T-helper 1 cell (primary cell): Measurements from ENCODE around the gene CEMP1.
A peak's percentile ranks its signal among the peaks of the same experiment; 100 is the strongest.

Source experiments
- DNase-seq, 5 donors: peaks; one replicate each; pipeline ENCODE4 v3.0.0-alpha.2; 2012 to 2020

CEMP1 gene

DNA sequence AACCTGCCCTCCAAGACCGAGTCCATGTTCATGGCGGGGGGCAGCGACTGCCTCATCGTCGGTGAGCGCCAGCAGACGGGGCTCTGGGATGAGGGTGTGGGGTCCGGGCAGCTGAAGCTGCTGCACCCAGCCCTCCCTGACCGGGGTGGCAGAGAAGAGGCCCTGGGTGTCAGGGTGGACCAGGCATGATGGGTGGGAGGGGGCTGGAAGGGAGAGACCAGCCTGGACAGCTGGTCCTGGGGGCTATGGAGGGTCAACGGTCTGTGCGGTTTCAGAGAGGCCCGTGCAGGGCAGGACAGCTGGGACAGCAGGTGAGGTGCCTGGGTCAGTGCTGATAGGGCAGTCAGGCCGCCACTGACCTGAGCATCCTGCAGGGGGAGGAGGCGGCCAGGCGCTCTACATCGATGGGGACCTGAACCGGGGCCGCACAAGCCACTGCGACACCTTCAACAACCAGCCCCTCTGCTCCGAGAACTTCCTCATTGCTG, 30.7 kb downstream of the CEMP1 start:
- DNase-seq, result no peak

DNA sequence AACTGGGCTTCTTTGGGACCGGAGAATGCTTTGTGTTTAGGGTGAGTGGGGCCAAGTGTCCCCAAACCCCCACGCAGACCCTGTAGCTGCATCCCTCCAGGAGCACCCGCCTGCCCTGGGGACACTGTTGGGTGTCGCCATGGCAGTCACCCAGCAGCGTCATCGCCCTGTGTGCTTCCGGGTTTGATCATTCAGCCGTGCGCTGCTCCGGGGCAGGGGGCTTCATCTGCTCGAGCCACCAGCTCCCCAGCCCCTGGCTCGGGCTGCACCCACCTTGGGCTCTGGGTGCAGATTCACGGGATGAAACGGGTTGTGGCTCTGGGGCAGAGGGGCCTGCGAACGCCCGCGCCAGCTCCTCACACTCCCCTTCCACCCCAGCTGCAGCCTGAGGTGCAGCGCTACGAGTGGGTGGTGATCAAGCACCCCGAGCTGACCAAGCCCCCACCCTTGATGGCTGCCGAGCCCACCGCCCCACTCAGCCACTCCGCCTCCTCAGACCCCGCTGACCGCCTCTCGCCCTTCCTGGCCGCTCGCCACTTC, 31.2 kb downstream of the CEMP1 start:
- no peak for DNase-seq

DNA sequence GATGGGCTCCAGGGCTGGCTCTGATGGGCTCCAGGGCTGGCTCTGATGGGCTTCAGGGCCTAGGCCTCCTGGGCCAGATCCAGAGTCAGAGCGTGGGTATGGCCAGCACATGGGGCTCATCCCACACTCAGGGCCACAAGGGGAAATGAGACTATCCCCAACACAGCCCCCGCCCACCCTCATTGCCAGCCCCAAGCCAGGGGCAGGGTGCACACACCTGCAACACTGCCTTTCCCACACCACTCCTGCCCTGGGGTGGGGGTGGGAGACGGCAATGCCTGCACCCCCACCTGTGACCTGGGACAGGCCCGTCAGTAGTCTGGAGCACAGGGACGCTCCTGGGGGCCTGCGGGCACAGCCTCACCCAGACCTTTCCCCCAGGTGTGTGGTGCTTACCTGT, 31.8 kb downstream of the CEMP1 start:
- no peak for DNase-seq

DNA sequence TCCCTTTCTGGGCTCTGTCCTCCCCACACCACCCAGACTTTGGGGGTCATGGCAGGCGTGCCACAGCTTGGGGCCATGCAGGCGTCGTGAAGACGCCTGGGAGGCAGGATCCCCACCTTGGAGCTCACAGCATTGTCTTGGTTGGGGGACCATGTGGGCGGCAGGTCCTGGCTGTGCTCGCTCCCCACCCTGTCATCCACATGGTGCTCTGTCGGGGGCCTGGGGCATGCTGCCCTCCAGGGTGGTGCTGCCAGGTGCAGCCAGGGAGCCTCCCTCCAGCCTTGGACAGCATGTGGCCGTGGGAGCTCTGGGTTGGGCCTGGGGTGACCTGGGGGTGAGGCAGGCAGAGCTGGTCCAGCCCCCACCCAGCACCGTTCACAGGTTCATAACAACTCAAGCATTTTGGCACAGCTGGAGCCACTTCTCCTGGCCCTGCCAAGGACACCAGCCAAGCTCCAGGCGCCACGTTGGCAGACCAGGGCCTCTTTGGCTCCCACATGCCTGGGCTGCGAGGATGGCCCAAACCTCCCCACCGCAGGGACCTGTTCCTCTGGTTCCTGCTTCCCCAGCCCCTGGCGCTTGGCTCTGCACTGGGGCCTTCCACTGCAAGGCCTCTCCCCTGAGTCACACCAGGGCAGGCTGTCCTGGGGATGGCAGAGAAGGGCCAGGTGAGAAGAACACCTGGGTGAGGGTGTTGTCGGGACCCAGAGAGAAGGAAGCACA, 32.5 kb downstream of the CEMP1 start:
- no peak for DNase-seq

DNA sequence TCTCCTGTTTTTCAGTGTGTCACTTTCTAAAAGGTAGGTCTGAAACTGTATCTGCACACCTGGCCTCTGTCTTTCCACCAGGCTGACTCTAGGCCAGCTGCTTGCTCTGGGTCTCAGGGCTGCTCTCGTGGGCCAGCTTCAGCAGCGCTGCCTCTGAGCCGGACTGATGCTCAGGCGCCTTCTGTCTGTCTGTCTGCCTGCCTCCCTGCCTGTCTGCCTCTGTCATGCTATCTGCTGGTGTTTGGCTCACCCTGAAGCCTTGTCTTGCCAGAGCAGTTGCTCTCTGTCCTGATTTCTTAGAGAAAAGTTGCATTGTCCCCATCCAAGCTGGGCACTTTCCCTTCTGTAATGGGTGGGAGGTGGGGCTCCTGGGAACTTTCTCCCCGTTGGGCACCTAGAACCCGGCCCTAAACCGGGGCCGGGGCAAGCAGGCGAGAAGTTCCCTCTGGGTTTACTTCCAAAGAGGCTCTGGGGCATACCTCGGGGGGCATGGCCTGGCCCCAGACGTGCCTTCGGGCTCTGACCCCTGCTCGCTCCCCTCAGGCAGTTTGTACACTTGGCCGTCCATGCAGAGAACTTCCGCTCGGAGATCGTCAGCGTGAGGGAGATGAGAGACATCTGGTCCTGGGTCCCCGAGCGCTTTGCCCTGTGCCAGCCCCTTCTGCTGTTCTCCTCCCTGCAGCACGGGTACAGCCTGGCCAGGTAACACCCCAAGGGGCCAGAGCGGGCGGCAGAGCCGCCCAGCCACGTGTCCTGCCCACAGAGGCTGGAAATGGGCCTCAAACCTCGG, 33.3 kb downstream of the CEMP1 start:
- DNase-seq, result no peak

DNA sequence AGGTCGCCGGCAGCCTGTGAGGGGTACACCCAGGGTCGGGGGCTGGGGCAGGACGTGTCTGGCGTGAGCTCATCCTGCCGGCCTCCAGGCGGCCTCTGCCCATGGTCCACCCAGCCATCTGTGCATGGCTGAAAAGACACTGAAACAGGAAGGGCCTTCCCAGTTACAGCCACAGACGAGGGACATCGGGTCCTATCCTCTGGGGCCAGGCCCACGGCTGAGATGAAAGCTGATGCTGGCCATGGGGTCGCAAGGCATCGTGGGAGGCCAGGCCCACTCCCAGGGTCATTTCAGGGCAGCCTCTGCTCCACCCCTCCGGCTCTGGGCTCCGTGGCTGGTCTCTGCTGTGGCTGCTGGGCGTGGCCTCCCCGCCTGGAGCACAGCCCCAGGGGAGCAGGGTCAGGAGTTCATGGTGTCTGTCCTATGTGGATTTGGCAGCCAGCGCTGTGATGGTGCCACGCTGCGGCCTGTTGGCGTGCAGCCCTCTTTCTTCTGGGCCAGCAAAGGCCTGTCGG, 34.0 kb downstream of the CEMP1 start:
- no peak for DNase-seq

DNA sequence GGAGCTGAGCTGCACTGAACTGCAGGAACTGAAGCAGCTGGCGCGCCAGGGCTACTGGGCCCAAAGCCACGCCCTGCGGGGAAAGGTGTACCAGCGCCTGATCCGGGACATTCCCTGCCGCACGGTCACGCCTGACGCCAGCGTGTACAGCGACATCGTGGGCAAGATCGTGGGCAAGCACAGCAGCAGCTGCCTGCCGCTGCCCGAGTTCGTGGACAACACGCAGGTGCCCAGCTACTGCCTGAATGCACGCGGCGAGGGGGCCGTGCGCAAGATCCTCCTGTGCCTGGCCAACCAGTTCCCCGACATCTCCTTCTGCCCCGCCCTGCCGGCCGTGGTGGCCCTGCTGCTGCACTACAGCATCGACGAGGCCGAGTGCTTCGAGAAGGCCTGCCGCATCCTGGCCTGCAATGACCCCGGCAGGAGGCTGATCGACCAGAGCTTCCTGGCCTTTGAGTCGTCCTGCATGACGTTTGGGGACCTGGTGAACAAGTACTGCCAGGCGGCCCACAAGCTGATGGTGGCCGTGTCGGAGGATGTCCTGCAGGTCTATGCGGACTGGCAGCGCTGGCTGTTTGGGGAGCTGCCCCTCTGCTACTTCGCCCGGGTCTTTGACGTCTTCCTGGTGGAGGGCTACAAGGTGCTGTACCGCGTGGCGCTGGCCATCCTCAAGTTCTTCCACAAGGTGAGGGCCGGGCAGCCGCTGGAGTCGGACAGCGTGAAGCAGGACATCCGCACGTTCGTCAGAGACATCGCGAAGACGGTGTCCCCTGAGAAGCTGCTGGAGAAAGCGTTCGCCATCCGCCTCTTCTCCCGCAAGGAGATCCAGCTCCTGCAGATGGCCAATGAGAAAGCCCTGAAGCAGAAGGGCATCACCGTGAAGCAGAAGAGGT, 34.7 kb downstream of the CEMP1 start:
- no peak for DNase-seq

DNA sequence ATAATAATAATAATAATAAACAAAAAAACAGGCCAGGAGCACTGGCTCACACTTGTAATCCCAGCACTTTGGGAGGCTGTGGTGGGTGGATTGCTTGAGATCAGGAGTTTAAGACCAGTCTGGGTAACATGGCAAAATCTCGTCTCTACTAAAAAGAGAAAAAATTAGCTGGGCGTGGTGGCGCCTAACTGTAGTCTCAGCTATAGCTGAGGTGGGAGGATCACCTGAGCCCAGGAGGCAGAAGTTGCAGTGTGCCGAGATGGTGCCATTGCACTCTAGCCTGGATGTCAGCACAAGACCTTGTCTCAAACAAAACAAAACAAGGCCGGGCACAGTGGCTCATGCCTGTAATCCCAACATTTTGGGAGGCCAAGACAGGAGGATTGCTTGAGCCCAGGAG, 36.2 kb downstream of the CEMP1 start:
- DNase-seq, result no peak

DNA sequence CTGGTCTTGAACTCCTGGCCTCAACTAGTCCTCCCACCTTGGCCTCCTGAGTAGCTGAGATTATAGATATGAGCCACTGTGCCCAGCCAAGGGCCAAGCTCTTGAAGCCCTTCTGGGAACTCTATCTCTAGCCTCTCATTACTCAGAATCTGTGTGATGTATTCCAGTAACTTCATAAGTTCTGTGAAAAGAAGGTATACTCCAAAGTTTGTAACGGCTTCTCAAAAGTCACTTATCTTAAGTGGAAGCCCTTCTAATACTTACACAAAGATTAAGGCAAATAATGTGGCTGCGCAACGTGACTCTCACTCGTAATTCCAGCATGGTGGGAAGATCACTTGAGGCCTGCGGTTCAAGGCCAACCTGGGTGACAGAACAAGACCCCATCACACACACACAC, 36.6 kb downstream of the CEMP1 start:
- DNase-seq, result no peak

DNA sequence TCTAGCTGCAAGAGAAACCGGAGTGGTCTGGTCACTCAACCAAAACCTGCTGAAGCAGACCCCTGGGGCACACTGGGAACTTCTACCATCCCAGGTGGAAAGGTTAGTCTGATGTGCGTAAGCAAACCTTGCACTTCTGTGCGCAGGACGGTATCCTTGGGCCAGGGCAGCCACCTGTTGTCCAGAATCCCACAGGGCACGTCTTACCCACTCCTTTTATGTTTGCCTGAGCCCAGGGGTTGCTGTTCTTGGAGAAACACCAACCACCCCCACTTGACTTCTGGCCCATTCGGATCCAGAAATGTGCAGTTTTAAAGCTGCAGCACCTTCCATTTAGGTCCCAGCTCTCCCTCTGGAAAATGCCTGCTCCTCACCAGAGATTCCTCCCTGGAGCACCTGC, 37.6 kb downstream of the CEMP1 start:
- no peak for DNase-seq

DNA sequence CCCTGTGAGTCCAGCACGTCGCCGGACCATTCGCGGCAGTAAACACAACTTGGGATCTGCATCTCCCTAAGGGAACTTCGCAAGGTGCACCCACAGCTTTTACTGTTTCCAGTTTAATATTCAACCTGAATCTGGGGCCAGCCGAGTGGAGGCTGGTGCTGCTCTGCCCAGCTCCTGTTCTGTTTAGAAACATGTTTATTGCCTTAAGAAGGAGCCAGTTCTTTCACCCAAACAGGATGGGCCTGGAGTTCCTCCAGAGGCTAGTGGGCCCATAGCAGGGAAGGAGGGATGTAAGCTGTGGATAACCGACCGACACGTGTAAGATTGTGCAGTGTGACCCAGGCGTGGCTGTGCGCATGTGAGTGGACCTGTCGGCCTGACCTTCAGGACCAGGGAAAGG, 38.9 kb downstream of the CEMP1 start:
- no peak for DNase-seq

DNA sequence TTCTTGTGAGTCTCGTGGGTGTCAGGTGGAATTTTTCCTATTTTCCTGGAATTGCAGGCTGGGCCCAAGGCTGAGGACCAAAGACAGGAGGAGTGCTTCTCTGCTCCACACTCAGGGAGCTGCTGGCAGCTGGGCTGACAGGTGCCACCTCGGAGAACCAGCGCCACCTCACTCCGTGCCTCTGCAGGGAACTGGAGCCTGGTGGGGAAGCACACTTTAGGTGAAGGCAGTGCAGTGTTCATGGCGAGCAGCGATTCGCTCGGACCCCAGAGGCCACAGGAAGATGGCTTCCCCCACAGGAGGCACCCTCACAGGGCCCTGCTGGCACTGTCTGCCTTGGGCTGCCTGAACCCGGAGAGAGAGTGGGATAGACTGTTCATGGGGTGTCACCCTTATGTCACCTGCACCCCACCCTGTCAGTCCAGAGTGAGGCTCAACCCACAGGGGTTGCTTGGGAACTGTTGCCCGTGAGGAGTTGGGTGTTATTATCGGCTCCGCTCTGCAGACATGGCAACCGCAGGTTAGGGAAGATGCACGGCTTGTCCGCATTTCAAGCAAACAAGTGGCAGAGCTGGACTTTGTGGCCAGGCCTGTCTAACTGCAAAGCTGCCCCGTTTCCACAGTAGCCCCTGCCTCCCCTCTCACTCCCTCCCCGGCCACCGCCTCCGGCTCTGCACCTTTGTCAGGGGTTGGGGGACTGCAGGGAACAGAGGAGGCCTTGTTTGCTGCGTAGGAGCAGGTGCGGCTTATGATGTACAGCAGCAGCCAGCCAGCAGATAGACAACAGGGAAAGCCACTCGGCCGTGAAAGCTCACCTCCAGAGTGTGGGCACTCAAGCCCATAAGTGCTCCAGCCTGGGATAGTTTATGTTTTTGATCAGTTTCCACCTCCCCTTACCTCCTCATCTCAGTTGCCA, 40.8 kb downstream of the CEMP1 start:
- no peak for DNase-seq

DNA sequence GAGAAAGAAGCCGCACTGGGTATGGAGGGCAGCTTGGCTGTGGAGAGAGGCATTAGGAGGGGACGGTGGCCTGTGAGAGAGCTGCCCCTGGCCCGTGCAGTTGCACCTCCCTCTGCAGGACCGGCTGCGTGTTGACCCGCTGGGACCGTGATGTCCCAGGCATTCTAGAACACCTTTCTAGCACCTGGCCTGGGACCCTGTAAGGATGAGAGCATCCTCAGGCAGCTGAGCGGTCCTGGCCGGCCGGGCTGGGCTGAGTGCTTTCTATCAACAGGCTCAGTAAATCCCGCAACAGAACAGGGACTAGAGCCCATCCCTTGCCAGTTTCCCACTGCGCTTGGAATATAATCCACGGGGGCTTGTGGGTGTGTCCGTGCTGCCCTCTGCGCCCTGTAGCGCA, 41.6 kb downstream of the CEMP1 start:
- no peak for DNase-seq

DNA sequence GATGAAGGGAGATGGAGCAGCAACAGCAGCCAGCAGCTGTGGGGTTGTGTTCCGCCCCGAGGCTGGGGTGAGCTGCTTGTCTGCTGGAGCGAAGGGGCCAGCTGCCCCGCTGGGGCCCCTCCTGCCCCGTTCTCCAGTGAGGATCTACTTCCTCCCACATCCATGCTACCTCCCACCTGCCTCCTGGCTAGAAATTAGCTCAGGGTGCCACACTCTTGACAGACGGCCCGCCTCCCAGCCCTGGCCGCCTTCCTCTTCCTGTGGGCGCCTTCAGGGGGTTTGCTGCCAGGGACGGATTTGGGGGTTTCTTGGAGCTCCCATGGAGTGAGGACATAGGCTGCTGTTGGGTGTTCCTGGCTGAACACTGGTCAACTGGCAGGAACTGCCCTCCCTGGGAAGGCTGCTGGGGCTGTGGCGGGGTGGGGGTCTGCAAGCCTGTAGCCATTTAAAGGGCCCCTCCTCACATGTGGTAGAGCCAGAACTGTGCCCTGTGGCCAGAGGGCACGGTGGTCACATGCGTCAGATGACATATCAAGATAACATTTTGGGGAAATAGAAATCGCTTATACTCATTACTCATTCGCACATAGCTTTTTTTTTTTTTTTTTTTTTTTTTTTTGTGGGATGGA, 43.2 kb downstream of the CEMP1 start:
- no peak for DNase-seq

DNA sequence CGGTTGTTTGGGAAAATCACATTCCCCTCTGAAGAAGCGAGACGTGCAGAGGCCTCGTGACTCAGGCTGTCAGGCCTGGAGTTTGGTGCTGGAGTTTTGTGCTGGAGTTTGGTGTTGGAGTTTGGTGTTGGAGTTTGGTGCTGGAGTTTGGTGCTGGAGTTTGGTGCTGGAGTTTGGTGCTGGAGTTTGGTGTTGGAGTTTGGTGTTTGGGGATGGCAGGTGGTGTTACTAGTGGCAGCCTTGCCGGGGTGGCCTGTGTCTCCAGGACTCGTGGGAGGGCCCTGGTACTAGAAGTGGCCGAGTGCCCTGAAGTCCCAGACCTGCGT, 43.7 kb downstream of the CEMP1 start:
- no peak for DNase-seq

DNA sequence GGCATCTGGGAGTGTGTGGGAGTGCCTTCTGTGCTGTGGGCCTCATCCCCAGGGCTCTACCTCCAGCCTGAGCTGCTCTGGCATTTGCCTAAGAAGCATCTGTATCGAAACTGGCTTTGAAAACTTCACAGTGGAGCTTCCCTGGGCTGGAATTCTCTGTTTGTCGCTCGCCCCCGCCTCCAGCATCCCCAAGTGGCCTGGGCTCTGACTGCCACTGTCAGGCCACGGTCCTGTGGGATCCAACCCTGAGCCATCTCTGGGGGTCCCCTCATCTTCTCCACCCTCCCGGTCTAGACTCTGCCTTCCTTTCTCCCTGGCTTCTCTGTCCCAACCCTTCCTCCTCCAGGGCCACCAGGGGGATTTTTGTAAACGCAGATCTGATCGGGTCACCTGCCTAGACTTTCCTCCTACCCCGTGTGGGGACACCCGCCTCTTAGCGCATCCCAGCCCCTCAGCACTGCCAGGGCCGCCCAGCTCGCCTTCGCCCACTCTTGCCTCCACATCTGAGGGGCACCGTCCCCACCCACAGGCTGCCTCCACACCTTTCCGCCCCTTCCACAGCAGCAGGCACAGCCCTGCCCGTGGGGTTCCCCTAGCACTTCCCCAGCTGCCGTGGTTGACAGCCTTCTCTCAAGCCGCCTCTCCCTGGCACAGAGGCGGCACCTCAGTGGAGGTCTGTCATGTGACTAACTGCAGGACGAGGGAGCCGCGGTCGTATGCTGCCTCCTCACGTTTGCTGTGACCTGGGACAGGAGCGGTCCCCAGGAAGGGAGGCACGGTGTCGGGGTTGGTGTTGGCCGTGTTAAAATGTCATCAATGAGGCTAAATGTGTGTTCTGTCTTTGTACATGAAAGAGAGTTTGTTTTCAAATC, 44.3 kb downstream of the CEMP1 start:
- DNase-seq, result peak; percentile 59 to 77 (median 73)

DNA sequence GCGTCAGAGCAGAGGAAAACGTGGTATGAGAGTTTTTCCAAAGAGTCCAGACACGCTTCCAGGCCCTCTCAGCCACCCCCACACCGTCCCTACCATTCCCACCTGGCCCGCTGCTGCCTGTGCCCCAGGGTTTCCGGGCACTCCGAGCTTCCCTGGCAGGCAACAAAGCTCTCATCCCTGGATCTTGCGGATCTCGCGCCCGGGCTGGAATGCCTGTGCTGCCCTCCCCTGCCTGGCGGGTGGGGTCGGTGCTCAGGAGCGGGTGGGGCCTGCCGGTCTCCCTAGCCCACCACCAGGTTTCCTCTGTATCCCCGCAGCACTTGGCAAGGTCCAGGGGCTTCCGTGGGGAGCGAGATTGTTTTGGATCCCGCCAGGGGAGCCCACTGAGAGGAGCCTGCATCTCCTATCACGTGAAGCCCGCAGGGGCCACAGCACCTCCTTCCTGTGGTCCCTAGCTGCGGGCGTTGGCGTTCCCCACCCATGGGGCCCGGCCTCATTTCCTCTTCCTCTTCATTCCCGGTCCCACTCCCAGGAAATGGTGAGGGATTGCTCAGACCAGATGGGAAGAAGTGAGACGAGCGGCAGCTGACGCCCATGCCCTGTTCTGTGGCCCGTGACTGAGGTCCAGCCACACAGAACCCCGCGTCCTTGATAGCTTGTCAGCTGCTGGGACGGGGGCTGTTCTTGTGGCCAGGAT, 45.2 kb downstream of the CEMP1 start:
- DNase-seq, result no peak

DNA sequence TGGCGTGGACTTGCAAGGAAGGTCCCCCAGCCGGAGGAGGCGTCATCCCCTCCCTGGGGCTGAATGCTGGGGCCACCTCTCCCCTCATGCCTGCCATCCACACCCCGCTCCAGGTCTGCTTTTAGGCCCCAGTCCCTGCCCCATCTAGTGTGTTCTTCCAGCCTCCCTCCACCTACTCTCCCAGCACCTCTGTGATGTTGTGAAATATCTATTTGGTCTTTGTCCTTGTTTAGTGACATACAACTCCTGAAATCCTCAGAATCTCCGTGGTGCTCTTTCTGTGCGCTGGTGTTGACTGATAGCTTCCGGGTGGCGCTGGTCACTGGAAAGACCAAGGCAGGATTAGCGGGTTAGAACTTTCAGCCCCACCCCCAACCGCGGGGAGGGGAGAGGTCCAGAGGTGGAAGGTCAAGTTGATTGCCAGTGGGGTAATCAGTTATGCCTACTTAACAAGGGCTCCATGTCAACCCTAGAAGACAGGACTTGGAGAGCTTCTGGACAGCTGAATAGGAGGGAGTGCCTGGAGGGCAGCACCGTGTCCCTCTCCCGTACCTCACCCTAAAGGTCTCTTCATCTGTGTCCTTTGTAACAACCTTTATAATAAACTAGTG, 46.2 kb downstream of the CEMP1 start:
- DNase-seq, result no peak
